AG09309 (cell line): ENCODE results near the gene PYGB.
"Not testable (repeated sequence)": the region's sequence is repeated elsewhere in the genome, so short reads cannot be mapped to it uniquely, and the experiment has no call there.

Experiments used
- DNase-seq: peaks from one replicate; pipeline ENCODE4 v3.0.0-alpha.2; 2010; ENCODE audit warnings: low read depth
- H3K4me3 ChIP-seq: 2 replicates; pipeline ENCODE4 v1.5.1; 2011; ENCODE audit warnings: mild to moderate bottlenecking, low read depth, low read length, moderate library complexity; ENCODE audit not compliant: control insufficient read depth
- TF ChIP-seq, protein P1 (sequence below): IDR thresholded peaks from 2 replicates; pipeline ENCODE4 v1.5.1; 2011; ENCODE audit warnings: mild to moderate bottlenecking, low read depth, low read length, inconsistent platforms; ENCODE audit not compliant: insufficient read depth, control insufficient read depth; ENCODE audit errors: missing control alignments

Gene PYGB

DNA sequence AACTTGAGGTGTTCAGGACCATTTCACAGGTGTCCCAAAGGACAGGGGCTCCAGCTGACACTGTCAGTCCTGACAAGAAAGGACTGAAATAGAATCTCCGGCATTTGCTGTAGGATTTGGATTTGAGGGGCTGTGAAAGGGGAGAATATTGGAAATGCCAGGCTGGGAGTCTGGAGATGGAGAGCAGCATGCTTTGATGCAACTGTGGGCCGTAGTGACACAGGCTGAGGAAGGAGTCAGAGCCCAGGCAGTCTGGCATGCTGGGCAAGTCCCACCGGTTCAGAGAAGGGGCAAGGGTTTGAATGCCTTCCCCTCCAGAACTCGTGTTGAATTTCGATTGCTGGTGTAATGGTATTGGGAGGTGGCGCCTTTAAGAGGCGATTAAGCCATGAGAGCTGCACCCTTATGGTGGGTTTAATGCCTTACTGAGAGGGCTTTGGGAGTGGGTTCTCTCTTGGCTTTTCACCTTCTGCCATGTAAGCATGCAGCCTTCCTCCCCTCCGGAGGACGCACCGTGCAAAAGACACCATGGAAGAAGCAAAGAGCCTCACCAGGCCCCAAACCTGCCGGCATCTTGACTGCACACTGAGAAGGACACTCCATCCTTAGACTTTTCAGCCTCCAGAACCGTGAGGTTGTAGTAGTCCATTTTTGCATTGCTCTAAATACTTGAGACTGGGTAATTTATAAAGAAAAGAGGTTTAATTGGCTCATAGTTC is 9.4 kb upstream of the PYGB start:
- DNase-seq: no peak
- no peak overlapping the region for H3K4me3 ChIP-seq
- TF ChIP-seq, protein P1, sequence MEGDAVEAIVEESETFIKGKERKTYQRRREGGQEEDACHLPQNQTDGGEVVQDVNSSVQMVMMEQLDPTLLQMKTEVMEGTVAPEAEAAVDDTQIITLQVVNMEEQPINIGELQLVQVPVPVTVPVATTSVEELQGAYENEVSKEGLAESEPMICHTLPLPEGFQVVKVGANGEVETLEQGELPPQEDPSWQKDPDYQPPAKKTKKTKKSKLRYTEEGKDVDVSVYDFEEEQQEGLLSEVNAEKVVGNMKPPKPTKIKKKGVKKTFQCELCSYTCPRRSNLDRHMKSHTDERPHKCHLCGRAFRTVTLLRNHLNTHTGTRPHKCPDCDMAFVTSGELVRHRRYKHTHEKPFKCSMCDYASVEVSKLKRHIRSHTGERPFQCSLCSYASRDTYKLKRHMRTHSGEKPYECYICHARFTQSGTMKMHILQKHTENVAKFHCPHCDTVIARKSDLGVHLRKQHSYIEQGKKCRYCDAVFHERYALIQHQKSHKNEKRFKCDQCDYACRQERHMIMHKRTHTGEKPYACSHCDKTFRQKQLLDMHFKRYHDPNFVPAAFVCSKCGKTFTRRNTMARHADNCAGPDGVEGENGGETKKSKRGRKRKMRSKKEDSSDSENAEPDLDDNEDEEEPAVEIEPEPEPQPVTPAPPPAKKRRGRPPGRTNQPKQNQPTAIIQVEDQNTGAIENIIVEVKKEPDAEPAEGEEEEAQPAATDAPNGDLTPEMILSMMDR: no peak

DNA sequence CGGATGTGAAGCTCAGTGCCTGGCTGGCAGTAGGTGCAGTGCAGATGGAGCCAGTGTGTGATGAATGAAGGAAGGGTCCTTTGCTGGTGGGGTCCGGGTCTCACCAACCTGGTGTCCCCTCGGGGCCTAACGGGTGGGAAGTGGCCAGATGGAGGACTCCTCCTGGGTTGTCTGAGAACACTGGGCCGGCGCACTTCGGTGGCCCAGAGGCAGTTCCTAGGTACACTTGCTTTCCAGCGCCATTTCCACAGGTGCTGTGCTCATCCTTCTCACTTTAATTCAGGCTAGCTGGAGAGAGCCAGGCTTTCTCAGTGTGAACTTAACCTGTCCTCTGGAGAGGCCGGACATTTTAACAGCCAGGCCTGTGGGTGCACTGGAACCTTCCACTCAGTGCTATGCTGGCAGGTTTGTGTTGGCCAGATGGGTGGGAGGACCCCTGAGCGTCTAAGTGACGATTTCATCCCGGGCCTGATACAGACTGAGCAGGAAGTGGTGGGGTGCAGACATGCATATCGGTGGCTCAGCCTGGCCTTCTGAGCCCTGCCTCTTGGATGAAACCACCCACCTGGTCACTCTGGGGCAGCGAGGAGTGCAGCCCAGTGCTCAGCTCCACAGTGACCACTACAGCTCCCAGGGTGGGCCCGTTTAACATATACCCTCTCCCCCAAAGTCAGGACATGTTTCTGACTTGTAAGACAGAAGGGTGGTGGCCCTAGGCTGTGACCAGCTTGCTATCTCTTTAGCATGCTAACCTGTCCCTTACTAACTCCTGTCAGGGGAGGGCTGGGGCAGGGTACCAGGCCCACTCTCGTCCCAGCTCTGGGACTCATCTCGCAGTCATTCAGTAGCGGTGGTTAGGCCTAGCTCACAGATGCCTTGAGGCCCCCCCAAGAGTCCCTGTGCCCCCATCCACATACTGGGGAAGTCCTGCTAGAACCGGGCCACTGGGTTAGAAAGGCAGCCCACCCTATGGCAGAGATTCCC is 8.2 kb upstream of the PYGB start:
- TF ChIP-seq, protein P1: no peak
- no peak for DNase-seq
- no peak overlapping the region for H3K4me3 ChIP-seq

DNA sequence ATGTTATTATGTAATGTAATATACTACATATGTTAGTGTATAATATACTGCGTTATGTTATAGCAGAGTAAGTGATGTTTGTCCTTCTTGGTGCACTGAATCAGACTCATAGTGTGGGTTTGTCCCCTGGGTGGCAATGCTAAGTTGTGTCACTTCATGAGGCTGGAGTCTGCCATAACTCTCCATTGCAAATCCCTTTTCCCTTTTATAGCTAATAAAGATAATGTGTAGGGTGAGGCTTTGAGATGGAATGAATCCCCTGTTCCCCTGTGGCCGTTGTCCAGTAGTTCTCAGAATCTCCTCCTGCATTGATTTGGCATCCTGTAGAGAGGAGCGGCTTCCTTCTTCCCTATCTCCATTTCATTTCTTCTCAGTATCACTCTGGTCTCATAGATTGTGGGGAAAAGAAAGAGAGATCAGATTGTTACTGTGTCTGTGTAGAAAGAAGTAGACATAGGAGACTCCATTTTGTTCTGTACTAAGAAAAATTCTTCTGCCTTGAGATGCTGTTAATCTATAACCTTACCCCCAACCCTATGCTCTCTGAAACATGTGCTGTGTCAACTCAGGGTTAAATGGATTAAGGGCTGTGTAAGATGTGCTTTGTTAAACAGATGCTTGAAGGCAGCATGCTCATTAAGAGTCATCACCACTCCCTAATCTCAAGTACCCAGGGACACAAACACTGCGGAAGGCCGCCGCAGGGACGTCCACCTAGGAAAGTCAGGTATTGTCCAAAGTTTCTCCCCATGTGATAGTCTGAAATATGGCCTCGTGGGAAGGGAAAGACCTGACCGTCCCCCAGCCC is 6.8 kb upstream of the PYGB start:
- DNase-seq, H3K4me3 ChIP-seq: not testable (repeated sequence)

DNA sequence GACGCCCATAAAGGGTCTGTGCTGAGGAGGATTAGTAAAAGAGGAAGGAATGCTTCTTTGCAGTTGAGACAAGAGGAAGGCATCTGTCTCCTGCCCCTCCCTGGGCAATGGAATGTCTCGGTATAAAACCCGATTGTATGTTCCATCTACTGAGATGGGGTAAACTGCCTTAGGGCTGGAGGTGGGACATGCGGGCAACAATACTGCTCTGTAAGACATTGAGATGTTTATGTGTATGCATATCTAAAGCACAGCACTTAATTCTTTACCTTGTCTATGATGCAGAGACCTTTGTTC is 6.3 kb upstream of the PYGB start:
- H3K4me3 ChIP-seq, DNase-seq: not testable (repeated sequence)

DNA sequence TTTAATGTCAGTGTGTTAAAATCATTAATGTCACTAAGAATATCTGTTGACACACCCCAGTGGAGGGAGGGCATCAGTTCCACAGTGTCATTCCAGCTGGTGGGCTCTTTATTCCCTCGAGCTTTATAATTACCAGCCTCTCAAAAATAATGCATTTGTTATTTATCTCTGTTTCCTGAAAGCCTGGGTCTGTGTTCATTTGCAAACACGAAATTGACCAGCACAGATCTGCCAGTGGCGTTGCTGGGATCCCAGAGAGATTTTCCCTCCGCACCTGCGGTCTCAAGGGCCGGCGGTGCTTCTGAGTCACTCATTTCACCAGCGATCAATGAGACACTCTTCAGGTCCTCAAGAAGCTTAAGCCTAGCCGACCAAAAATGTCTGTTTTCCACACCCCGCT is 5.7 kb upstream of the PYGB start:
- TF ChIP-seq, protein P1: no peak
- DNase-seq: no peak
- no peak overlapping the region for H3K4me3 ChIP-seq

DNA sequence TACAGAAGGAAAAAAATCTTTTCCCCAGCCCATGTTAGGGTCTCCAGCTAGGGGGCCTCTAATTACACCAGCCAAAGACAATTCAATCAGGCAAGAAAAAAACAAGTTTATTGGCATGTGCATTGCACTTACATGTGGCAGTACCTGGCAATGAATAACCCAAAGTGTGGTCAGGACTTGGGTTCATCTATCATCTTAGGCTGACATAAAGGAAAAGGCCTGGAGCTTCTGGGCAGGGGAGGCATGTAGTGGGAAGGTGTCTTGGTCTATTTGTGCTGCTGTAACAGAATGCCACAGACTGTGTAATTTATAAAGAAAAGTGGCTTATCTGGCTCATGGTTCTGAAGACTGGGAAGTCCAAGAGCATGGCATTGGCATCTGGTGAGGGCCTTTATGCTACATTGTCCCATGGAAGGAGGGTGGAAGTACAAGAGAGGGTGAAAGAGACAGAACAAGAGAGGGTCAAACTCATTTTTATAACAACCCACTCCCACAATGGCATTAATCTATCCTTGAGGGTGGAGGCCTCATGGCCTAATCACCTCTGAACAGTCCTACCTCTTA is 4.4 kb upstream of the PYGB start:
- TF ChIP-seq, protein P1: no peak
- no peak overlapping the region for H3K4me3 ChIP-seq
- no peak for DNase-seq

DNA sequence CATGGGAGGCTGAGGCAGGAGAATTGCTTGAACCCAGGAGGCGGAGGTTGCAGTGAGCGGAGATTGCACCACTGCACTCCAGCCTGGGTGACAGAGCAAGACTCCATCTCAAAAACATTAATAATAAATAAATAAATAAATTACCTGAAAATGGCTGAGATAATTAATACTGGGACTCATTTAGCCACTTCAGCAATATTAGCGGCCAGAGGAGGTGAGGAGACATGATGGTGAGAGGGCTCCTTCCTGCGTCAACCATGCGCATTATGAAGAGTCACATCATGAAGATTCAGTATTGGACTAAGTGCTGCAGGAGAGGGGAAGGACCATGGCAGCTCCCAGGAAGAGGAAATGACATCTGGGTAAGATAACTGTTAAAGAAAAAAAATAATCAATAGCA is 2.9 kb upstream of the PYGB start:
- H3K4me3 ChIP-seq: no peak overlapping the region
- DNase-seq: no peak
- TF ChIP-seq, protein P1: no peak
